HAP-1 (cell line): ENCODE measurements around the gene NTSR1.

Experiments
- DNase-seq, 2 experiments: peaks; one replicate each; pipeline ENCODE4 v3.0.0-alpha.2; 2016 to 2020; ENCODE audit warnings: low spot score in 2 of 2
- H3K27me3 ChIP-seq: fragments of 250-450 bp; sonication (Bioruptor Pico); 2 replicates; pipeline ENCODE4 v1.5.1; 2020; ENCODE audit warnings: low read depth, mild to moderate bottlenecking, moderate library complexity
- H3K36me3 ChIP-seq: fragments of 250-450 bp; sonication (Bioruptor Pico); replicated peaks from 2 replicates; pipeline ENCODE4 v1.5.1; 2020; ENCODE audit warnings: mild to moderate bottlenecking
- H3K4me1 ChIP-seq: fragments of 250-450 bp; sonication (Bioruptor Pico); 2 replicates; pipeline ENCODE4 v1.5.1; 2020; ENCODE audit warnings: mild to moderate bottlenecking
- H3K4me3 ChIP-seq: fragments of 250-450 bp; sonication (Bioruptor Pico); 2 replicates; pipeline ENCODE4 v1.5.1; 2020; ENCODE audit warnings: mild to moderate bottlenecking, moderate library complexity
- H3K9me3 ChIP-seq: fragments of 250-450 bp; sonication (Bioruptor Pico); 2 replicates; pipeline ENCODE4 v1.5.1; 2020; ENCODE audit warnings: mild to moderate bottlenecking, moderate library complexity
- in situ Hi-C: fragments of 300-500 bp; cut with MboI; formaldehyde crosslinking; loops from 3 replicates; pipeline ENCODE4 v1.14.3; 2020; ENCODE audit warnings: low sequenced_read_pairs, inconsistent platforms, mixed read lengths

The NTSR1 gene

GRCh38 chr20:62701161-62702012 is 7.2 kb upstream of the NTSR1 start:
- H3K36me3 ChIP-seq, result no peaks in the 10 kb centered on the region
- peaks cover 13% of the 10 kb centered on the region; the same call in 1 of the 2 replicates for H3K27me3 ChIP-seq
- H3K9me3 ChIP-seq, result no peaks in the 10 kb centered on the region
- H3K4me3 ChIP-seq, result no peak overlapping the region
- no peak for DNase-seq
- H3K4me1 ChIP-seq, result peaks cover 2% of the 10 kb centered on the region; the same call in 1 of the 2 replicates
- in situ Hi-C loops, result no loop called here

GRCh38 chr20:62702013-62702300 is 6.7 kb upstream of the NTSR1 start:
- Histone ChIP-seq H3K4me1 (peaks cover 2% of the 10 kb centered on the region; the same call in 1 of the 2 replicates), H3K27me3 (peaks cover 13% of the 10 kb centered on the region; the same call in 1 of the 2 replicates), H3K4me3 (no peak overlapping the region), H3K9me3 (no peaks in the 10 kb centered on the region), H3K36me3 (no peaks in the 10 kb centered on the region)
- no peak for DNase-seq
- in situ Hi-C loops, result no loop called here

- Histone ChIP-seq H3K4me1 (peaks cover 2% of the 10 kb centered on the region; the same call in 1 of the 2 replicates), H3K9me3 (no peaks in the 10 kb centered on the region), H3K36me3 (no peaks in the 10 kb centered on the region), H3K4me3 (no peak overlapping the region), H3K27me3 (peaks cover 10% of the 10 kb centered on the region; the same call in 1 of the 2 replicates)
- in situ Hi-C loops, result no loop called here
- DNase-seq, result no peak
Measured at GRCh38 chr20:62702895-62703852, 5.5 kb upstream of the NTSR1 start.

- peaks cover 11% of the 10 kb centered on the region for H3K27me3 ChIP-seq
- no peak overlapping the region for H3K4me3 ChIP-seq
- H3K4me1 ChIP-seq, result peaks cover 2% of the 10 kb centered on the region; the same call in 1 of the 2 replicates
- no peaks in the 10 kb centered on the region for H3K36me3 ChIP-seq
- in situ Hi-C loops, result no loop called here
- H3K9me3 ChIP-seq, result no peaks in the 10 kb centered on the region
- DNase-seq, result no peak
Measured at GRCh38 chr20:62703853-62704228, 4.8 kb upstream of the NTSR1 start.

- Histone ChIP-seq H3K27me3 (peaks cover 12% of the 10 kb centered on the region), H3K36me3 (no peaks in the 10 kb centered on the region), H3K4me1 (peaks cover 2% of the 10 kb centered on the region; the same call in 1 of the 2 replicates), H3K9me3 (no peaks in the 10 kb centered on the region), H3K4me3 (no peak overlapping the region)
- in situ Hi-C loops, result no loop called here
- peak; percentile 50 to 88 for DNase-seq
Measured at GRCh38 chr20:62704341-62704948, 4.2 kb upstream of the NTSR1 start.

GRCh38 chr20:62705627-62706026 is 3.0 kb upstream of the NTSR1 start:
- DNase-seq, result no peak
- Histone ChIP-seq H3K27me3 (peaks cover 18% of the 10 kb centered on the region), H3K36me3 (no peaks in the 10 kb centered on the region), H3K4me3 (no peak overlapping the region), H3K4me1 (peaks cover 2% of the 10 kb centered on the region; the same call in 1 of the 2 replicates), H3K9me3 (no peaks in the 10 kb centered on the region)
- in situ Hi-C loops, result no loop called here

- in situ Hi-C loops, result no loop called here
- Histone ChIP-seq H3K36me3 (no peaks in the 10 kb centered on the region), H3K4me3 (no peak overlapping the region), H3K27me3 (peaks cover 24% of the 10 kb centered on the region), H3K9me3 (no peaks in the 10 kb centered on the region), H3K4me1 (peaks cover 2% of the 10 kb centered on the region; the same call in 1 of the 2 replicates)
- no peak for DNase-seq
Measured at GRCh38 chr20:62706344-62706743, 2.3 kb upstream of the NTSR1 start.

GRCh38 chr20:62706857-62707256 is 1.8 kb upstream of the NTSR1 start:
- Histone ChIP-seq H3K27me3 (peaks cover 27% of the 10 kb centered on the region), H3K36me3 (no peaks in the 10 kb centered on the region), H3K9me3 (no peaks in the 10 kb centered on the region), H3K4me3 (no peak overlapping the region), H3K4me1 (peaks cover 2% of the 10 kb centered on the region; the same call in 1 of the 2 replicates)
- in situ Hi-C loops, result no loop called here
- no peak for DNase-seq

- H3K27me3 ChIP-seq, result peaks cover 29% of the 10 kb centered on the region
- H3K4me1 ChIP-seq, result peaks cover 2% of the 10 kb centered on the region; the same call in 1 of the 2 replicates
- in situ Hi-C loops, result no loop called here
- no peaks in the 10 kb centered on the region for H3K9me3 ChIP-seq
- H3K36me3 ChIP-seq, result no peaks in the 10 kb centered on the region
- H3K4me3 ChIP-seq, result no peak overlapping the region
- no peak for DNase-seq
Measured at GRCh38 chr20:62707276-62707920, 1.2 kb upstream of the NTSR1 start.

GRCh38 chr20:62707921-62708521 is 615 bp upstream of the NTSR1 start:
- DNase-seq, result peak in 1 of 2 experiments; percentile 32
- in situ Hi-C loops, result no loop called here
- no peaks in the 10 kb centered on the region for H3K36me3 ChIP-seq
- H3K4me3 ChIP-seq, result no peak overlapping the region
- peaks cover 2% of the 10 kb centered on the region; the same call in 1 of the 2 replicates for H3K4me1 ChIP-seq
- no peaks in the 10 kb centered on the region for H3K9me3 ChIP-seq
- H3K27me3 ChIP-seq, result peaks cover 34% of the 10 kb centered on the region

- no peak for DNase-seq
- H3K9me3 ChIP-seq, result no peaks in the 10 kb centered on the region
- H3K36me3 ChIP-seq, result no peaks in the 10 kb centered on the region
- no peak overlapping the region for H3K4me3 ChIP-seq
- no peaks in the 10 kb centered on the region; the same call in 1 of the 2 replicates for H3K4me1 ChIP-seq
- in situ Hi-C loops, result no loop called here
- peaks cover 32% of the 10 kb centered on the region for H3K27me3 ChIP-seq
Measured at GRCh38 chr20:62709537-62709905, 885 bp downstream of the NTSR1 start.

GRCh38 chr20:62710221-62710885 is 1.7 kb downstream of the NTSR1 start:
- no peak for DNase-seq
- H3K4me1 ChIP-seq, result no peaks in the 10 kb centered on the region
- in situ Hi-C loops, result no loop called here
- H3K9me3 ChIP-seq, result no peaks in the 10 kb centered on the region
- H3K36me3 ChIP-seq, result no peaks in the 10 kb centered on the region
- H3K27me3 ChIP-seq, result peaks cover 27% of the 10 kb centered on the region
- H3K4me3 ChIP-seq, result no peak overlapping the region
